AG04449 (cell line): ENCODE data around the gene GIMAP2.
"Not testable (repeated sequence)": the region's sequence is repeated elsewhere in the genome, so short reads cannot be mapped to it uniquely, and the experiment has no call there.

Experiments
- CTCF ChIA-PET: fragments of 350-600 bp; formaldehyde crosslinking; extraction: SDS; loops from one replicate; lab custom pipeline; 2021; ENCODE audit warnings: antibody characterized with exemption; lab: Yijun Ruan, JAX
- POLR2A ChIA-PET: fragments of 400-600, 350-600 bp; formaldehyde crosslinking; extraction: SDS; loops from one replicate; lab custom pipeline; 2020; ENCODE audit warnings: antibody characterized with exemption, inconsistent platforms; lab: Yijun Ruan, JAX
- DNase-seq: peaks from one replicate; pipeline ENCODE4 v3.0.0-alpha.2; 2010; ENCODE audit warnings: low read depth, low spot score
- H3K4me3 ChIP-seq: 2 replicates; pipeline ENCODE4 v1.5.1; 2011; ENCODE audit warnings: low read depth, mild to moderate bottlenecking, control low read depth, low read length
- CTCF ChIP-seq: IDR thresholded peaks from one replicate; pipeline ENCODE4 v1.5.1; 2011; ENCODE audit warnings: mild to moderate bottlenecking, moderate library complexity, low read length, control low read depth, inconsistent platforms; ENCODE audit not compliant: insufficient read depth; ENCODE audit errors: missing control alignments

GIMAP2 gene

GRCh38 chr7:150675714-150676113 lies 9.8 kb upstream of the GIMAP2 start:
- no peak overlapping the region for H3K4me3 ChIP-seq
- no peak for TF ChIP-seq CTCF
- POLR2A ChIA-PET = no interaction called here
- DNase-seq = no peak
- CTCF ChIA-PET = no interaction called here

- POLR2A ChIA-PET, H3K4me3 ChIP-seq, CTCF ChIA-PET, DNase-seq: not testable (repeated sequence)
Observed at GRCh38 chr7:150676276-150676675, 9.2 kb upstream of the GIMAP2 start.

GRCh38 chr7:150676854-150677253 lies 8.7 kb upstream of the GIMAP2 start:
- POLR2A ChIA-PET, CTCF ChIA-PET, H3K4me3 ChIP-seq, DNase-seq: not testable (repeated sequence)

- CTCF ChIA-PET, DNase-seq, POLR2A ChIA-PET, H3K4me3 ChIP-seq: not testable (repeated sequence)
Observed at GRCh38 chr7:150678601-150679000, 6.9 kb upstream of the GIMAP2 start.

- CTCF ChIA-PET, DNase-seq, POLR2A ChIA-PET: not testable (repeated sequence)
Observed at GRCh38 chr7:150680364-150680763, 5.1 kb upstream of the GIMAP2 start.

GRCh38 chr7:150686030-150686631 lies 625 bp downstream of the GIMAP2 start:
- DNase-seq = no peak
- POLR2A ChIA-PET = no interaction called here
- no peak for TF ChIP-seq CTCF
- CTCF ChIA-PET = no interaction called here
- H3K4me3 ChIP-seq = peak overlapping the region; percentile 23; the same call in 1 of the 2 replicates

More at GRCh38 chr7:150680364-150680763, 5.1 kb upstream of the GIMAP2 start:
- not testable (repeated sequence) for H3K4me3 ChIP-seq

GRCh38 chr7:150688630-150689029 lies 3.1 kb downstream of the GIMAP2 start:
- no peak overlapping the region for H3K4me3 ChIP-seq
- no peak for DNase-seq
- no peak for TF ChIP-seq CTCF
- CTCF ChIA-PET = no interaction called here
- POLR2A ChIA-PET = no interaction called here

GRCh38 chr7:150695654-150696053 lies 10.1 kb downstream of the GIMAP2 start:
- no peak for DNase-seq
- no peak overlapping the region for H3K4me3 ChIP-seq
- ChIA-PET CTCF (no interaction called here), POLR2A (no interaction called here)
- no peak for TF ChIP-seq CTCF
